NAMALWA (cell line): ENCODE results near the gene PGD.
"Not testable (repeated sequence)": the region's sequence is repeated elsewhere in the genome, so short reads cannot be mapped to it uniquely, and the experiment has no call there.

Experiments used
- DNase-seq: peaks from one replicate; pipeline ENCODE4 v3.0.0-alpha.2; 2015; ENCODE audit warnings: low spot score

The PGD gene

DNA sequence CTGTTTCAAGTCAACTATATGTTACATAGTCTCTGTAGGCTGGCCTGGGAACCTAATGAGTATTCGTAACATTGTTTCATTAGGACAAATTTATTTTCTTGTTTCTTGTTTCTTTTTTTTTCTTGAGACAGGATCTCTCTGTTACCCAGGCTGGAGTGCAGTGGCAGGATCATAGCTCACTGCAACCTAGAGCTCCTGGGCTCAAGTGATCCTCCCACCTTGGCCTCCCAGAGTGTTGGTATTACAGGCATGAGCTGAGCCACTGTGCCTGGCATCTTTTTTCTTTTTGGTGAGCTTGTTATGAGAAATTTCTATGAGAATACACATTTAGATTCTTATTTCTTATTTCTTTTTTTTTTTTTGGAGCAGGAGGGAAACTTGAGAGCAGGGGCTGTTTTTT, 38.2 kb downstream of the PGD start:
- no peak for DNase-seq

DNA sequence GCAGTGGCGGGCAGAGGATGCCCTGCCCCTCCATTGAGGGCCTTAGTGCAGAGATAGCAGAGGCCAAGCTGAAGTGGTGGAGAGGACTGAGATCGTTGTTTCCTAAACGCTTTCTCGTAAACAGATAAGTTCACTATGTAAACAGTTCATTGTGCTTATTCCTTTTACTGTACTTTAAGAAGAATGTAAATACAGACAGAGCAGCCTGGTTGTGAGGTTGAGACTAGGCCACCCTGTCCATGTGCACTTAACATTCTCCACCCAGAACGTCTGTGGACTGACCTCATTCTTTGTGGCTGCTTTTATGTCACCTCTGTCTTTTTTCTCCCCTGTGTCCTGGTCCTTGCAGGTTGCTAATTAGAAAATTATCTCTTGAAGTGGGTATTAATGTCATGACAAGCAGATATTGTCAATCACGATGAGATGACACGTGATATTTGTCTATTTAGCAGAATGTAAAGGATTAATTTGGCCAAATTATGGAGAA, 39.9 kb downstream of the PGD start:
- no peak for DNase-seq

DNA sequence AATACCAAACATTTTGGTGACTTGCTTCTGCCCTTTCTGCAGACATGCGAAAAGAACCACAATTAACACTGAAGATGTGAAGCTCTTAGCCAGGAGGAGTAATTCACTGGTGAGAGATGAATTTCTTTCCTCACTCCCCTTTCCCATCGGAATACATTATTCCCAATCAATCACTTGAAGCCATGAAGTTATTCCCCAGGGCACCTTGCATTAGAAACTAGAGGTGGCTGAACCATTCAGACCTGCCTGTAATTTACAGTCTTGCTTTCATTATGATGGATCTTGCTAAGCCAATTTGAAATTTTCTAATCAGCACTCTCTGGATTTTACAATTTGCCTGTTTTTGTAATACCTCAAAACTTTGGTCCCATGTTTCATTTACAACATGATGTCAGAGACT, 41.4 kb downstream of the PGD start:
- DNase-seq, result no peak

DNA sequence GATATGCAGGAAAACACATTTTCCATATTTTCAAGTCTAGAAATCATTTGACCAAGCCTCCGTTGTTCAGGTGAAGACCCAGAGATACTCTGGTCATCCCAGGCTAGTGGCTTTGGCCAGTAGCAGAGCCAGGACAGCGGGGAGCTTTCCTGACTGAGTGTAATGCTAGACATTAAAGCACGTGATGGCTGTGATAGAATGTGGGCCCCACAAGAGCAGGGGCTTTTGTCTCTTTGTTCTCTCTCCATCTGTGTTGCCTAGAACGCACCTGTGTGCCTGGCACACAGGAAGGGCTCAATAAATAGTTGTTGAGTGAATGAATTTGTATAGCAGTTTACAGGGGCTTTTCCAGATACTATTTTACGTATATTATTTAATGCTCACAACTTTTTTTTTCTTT, 41.9 kb downstream of the PGD start:
- no peak for DNase-seq

DNA sequence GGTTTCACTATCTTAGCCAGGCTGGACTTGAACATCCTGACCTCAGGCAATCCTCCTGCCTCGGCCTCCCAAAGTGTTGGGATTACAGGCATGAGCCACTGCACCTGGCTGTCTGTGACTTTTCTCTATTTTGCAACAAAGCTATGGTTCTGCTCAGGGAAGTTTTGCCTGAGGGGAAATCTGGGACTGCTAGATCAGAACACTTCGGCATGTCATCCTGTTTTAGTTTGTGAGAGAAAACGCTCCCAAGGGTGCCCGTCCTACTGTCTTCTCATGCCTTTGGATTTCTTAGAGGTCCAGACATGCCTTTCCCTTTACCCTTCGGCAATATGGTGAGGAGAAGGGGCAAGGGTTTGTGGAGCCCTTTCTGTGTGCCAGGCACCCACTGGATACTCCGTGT, 45.4 kb downstream of the PGD start:
- DNase-seq, result no peak

DNA sequence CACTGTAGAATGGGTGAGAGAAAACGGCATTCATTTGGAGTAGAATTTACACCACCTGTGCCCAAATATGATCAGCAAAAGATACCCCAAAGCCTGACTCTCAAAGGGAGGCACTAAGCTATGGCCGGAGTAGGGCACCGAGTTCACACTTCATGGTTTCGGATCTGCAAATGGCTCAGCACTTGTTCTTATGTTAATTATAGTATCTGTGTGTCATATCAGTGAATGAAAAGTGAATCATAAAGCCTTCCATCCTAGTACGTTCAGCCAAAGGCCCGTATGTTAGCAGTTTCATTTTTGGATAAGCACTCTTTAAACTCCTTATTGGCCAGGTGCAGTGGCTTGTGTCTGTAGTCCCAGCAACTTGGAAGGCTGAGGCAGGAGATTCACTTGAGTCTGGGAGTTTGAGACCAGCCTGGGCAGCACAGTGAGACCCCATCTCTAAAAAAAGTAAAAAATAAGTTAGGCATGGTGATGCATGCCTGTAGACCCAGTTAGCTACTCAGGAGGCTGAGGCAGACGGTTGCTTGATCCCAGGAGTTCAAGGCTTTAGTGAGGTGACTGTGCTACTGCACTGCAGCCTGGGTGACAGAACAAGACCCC, 46.0 kb downstream of the PGD start:
- DNase-seq, result no peak

DNA sequence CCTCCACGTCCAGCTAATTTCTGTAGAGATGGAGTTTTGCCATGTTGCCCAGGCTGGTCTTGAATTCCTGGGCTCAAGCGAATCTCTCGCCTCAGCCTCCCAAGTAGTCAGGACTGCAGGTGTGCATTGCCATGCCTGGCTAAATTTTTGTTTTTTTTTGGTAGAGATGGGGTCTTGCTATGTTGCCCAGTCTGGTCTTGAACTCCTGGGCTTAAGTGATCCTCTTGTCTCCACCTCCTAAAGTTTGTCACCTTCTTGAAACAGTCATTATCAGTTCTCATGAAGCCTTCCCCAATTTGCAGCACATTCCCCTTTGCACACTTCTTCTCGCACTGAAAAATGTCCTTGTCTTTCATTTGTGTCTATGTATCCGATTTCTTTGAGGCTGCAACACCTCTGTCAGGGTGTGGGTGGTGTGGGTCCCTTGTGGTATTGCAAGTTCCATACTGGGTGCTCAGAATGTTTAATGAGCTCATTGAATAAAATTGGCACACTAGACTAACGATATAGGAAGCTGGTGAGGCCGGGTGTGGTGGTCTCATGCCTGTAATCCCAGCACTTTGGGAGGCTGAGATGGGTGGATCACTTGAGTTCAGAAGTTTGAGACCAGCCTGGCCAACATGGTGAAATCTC, 48.0 kb downstream of the PGD start:
- no peak for DNase-seq

DNA sequence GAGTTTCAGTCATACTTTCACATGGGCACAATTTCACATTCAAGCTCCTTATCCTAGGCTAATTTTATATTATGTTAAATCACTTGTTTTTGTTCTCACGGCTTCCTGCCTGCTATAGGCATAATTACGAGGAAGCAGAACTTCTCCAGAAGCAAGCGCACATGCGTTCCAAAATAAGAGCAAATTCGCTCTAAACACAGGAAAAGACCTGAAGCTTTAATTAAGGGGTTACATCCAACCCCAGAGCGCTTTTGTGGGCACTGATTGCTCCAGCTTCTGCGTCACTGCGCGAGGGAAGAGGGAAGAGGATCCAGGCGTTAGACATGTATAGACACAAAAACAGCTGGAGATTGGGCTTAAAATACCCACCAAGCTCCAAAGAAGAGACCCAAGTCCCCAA, 50.9 kb downstream of the PGD start, which contains the start of gene CORT:
TSS of gene CORT (plus strand) at position 281 of the 400 bp plus-strand sequence. CDS start 193 bp downstream, outside the sequence.
- DNase-seq, result no peak

DNA sequence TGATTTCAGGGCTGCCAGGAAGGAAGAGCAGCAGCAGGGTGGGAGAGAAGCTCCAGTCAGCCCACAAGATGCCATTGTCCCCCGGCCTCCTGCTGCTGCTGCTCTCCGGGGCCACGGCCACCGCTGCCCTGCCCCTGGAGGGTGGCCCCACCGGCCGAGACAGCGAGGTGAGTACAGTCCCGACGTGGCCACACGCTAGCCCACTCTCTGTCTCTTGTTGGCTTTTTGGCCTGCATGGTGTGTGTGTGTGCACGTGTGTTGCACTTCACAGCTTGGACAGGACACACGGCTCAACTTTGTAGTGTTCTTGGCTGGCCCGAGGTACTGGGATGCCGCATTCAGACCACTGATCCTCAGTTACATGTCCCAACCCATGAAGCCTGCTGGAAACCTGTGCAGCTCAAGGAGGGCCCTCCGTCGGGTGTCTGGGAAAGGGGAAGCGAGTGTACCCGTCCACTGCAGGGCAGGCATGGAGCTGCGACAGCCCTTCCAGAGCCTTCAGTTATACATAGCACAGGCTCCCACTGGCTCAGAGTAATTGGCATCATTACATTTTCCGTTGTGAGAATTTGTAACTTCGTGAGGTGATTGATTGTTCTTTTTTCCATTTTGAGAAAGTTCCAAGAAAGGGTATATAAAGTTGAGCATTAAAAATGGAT, 51.4 kb downstream of the PGD start:
- no peak for DNase-seq

DNA sequence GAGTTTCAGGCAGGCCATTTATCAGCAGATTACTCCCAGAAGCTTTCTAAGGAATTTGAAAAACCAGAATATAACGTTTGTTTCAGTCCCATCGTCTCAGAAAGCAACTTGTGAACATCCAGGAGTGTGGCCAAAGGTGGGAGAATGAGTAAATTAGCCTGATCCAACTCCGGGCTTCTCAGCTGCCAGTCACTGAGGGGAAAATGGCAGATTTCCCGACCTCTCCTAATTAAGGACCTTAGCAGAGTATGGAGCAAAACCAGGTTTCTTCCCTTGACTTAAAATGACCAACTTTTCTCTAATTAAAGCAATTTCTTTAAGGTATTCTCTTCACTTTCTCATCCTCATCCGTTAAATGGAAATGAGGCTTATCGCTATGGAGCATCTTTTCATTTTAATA, 52.0 kb downstream of the PGD start:
- no peak for DNase-seq

DNA sequence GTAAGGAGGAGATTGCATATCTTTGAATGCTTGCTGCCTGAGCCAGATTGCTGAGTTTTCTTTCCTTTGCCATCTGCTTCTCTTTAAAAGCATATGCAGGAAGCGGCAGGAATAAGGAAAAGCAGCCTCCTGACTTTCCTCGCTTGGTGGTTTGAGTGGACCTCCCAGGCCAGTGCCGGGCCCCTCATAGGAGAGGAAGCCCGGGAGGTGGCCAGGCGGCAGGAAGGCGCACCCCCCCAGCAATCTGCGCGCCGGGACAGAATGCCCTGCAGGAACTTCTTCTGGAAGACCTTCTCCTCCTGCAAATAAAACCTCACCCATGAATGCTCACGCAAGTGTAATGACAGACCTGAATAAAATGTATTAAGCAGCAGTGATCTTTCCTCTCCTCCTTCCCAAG, 52.4 kb downstream of the PGD start:
- no peak for DNase-seq

DNA sequence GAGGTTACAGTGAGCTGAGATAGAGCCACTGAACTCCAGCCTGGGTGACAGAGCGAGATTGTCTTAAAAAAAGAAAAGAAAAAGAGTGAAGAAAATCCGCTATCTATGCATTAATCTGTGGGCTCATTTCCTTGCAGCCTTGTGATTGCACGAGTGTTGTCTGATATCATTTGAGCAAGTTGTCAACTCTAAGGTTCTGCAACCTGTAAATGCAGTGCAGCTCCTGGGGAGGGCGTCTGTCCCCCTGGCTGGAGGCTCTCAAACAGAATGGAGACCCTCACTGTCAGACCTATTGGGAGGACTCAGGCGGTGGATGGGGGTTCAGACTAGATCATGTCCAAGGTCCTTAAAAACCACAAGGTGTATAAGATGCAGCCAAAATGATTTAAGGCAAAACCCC, 57.2 kb downstream of the PGD start:
- no peak for DNase-seq

DNA sequence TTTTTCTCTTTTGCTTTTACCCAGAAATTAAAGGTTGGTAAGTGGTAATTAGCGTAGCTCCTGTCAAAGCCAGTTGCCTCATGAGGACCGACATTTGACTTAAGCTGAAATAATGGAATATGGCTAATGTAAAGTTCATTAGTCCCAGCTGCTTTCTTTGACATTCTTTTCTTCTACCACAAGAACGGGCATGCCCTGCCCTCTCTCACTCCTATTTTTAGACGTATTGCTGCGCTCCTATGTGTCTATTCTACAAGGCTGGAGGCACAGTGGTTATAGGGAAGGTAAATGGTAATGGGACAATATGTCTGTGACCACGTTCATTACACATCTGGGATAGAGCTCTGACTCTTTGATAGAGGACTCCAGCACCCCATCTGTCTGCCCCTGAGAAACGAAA, 57.8 kb downstream of the PGD start:
- DNase-seq, result no peak

DNA sequence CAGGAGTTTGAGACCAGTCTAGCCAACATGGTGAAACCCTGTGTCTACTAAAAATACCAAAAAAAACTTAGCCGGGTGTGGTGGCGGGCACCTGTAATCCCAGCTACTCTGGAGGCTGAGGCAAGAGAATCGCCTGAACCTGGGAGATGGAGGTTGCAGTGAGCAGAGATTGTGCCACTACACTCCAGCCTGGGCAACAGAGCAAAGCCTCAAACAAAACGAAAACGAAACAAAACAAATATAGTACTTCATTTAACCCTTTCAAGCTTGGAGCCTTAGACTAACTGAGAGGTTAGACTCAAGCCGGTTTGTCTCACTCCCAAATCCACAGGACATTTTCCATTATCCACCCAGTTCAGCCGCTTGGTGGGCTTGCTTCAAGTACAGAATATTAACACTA, 58.6 kb downstream of the PGD start:
- DNase-seq, result not testable (repeated sequence)

DNA sequence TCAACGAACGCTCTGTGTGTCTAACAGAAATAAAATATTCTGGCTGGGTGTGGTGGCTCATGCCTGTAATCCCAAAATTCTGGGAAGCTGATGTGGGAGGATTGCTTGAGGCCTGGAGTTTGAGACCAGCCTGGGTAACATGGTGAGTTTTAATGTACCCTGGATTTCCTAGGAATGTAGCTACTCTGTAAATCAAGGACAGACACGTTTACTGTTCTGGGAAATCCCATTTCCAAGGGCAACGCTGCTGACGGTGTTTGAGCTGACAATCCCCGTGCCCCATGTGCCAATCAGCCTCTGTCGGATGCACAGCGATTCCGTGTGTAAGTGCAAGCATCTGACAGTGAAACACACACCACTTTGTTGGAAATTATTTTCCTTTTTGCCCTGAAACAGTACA, 59.0 kb downstream of the PGD start:
- DNase-seq, result no peak

DNA sequence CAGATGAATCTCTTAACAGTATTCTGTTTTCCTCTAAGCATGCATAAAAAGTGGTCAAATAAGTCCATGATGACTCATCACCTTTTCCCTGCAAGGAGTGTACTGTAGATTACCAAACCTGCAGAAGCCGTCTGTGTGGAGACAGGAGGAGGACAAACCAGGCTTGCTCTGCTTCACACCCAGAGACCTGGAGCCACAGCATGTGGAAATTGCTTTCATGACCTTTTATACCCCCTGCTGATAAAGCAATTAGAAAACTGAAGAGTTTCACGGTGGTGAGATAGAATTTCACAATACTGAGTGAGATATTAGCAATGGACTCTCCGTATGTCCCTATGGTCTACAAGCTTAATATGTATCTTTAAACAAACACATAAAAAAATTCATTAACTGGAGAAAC, 60.3 kb downstream of the PGD start:
- no peak for DNase-seq

DNA sequence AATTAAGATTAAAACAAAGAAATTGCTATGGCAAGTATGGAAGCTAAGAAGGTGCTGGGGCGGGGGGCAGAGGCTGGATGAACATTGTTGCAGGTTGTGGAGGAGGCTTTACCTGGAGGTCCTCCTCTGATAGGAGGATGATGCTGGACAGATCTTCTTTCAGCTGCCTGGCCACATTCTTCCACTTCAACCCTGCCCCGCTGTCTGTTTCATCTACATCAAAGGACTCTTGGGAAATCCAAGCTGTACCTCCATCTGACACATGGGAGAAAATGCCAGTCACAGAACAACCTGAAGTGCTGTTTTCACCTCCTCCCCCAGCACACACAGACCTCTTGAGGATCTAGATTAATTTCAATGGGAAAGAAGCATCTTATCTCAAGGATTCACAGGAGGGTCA, 68.2 kb downstream of the PGD start:
- no peak for DNase-seq

DNA sequence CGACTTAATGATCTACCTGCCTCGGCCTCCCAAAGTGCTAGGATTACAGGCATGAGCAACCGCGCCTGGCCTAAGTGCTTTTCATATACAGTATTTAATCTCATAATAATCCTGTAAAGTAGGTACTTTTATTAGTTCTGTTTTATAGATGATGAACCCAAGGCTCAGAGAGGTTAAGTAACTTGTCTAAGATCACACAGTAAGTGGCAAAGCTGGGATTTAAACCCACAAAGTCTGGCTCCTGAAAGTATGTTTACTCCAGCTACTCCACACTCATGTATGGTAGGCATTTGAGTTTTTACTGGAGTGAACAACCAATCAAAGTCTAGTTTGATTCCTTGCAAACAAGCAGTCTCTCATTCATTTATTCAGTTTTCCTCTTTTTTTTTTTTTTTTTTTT, 71.2 kb downstream of the PGD start:
- no peak for DNase-seq
